B cell (primary cell): ENCODE measurements around the gene HOXD3.

Source experiments
- CTCF ChIP-seq: fragments of 200-600 bp; IDR thresholded peaks from one replicate; pipeline ENCODE4 v1.8.0; 2022; ENCODE audit warnings: antibody characterized with exemption, mild to moderate bottlenecking
- EZH2 ChIP-seq: IDR thresholded peaks from 2 replicates; pipeline ENCODE4 v1.6.1; 2012; ENCODE audit warnings: borderline replicate concordance, low read depth, mild to moderate bottlenecking, moderate library complexity, low read length; ENCODE audit not compliant: insufficient read depth, poor library complexity, severe bottlenecking

GRCh38 chr2:176175709-176176607, 18.9 kb downstream of the HOXD3 start:
- TF ChIP-seq CTCF (no peak), EZH2 (no peak)
